HFF-Myc (cell line): ENCODE measurements around the gene ZNF516.

Experiments used
- DNase-seq: peaks from one replicate; pipeline ENCODE4 v3.0.0-alpha.2; 2011; ENCODE audit warnings: low read depth; ENCODE audit errors: extremely low read depth
- H3K4me3 ChIP-seq: replicated peaks from 2 replicates; pipeline ENCODE4 v1.5.1; 2011; ENCODE audit warnings: low read depth, mild to moderate bottlenecking, control low read depth, low read length
- CTCF ChIP-seq: IDR thresholded peaks from 2 replicates; pipeline ENCODE4 v1.5.1; 2012; ENCODE audit warnings: mild to moderate bottlenecking, low read depth, low read length, control low read depth; ENCODE audit errors: missing control alignments

ZNF516 gene

GRCh38 chr18:76388891-76389423 is 106.1 kb downstream of the ZNF516 start:
- no peak overlapping the region for H3K4me3 ChIP-seq
- no peak for DNase-seq
- TF ChIP-seq CTCF, result no peak

DNA sequence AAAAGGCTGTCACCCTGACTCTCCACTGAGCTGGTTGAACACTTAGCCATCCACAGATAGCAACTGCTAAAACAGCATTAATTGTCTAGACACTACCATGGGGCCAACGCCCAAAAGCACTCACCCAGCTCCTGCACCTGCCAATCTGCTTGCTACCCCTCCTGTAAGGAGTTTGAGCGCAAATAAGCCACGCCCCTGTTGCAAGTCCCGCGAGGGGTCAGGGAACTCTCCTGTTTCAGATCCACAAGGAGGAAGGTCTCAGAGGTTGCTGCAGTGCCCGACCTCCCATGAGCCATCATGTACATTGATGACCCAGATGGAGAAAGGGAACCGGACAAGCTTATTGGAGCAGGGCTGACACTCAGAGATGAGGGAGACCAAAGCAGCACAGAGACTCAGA is 106.8 kb downstream of the ZNF516 start:
- H3K4me3 ChIP-seq, result no peak overlapping the region
- DNase-seq, result no peak
- TF ChIP-seq CTCF, result no peak

DNA sequence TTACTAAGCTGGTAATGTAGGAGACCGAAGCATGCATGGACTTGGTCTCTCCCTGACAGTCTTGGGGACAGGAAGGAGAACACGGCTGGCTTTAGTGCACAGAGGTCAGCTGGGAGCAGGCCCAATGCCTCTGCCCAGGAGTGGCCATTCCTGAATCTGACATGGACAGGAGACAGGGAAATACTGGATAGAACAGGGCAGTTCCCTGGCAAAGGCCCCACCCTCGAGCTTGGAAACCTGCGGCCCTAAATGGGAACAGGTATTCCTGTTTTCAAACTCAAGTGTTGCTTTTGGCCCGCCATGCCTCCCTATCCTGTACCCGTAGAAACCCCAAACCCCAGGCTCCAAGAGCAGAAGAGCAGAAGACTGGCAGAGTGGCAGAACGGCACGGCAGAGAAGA is 107.4 kb downstream of the ZNF516 start:
- TF ChIP-seq CTCF, result no peak
- no peak overlapping the region for H3K4me3 ChIP-seq
- no peak for DNase-seq

DNA sequence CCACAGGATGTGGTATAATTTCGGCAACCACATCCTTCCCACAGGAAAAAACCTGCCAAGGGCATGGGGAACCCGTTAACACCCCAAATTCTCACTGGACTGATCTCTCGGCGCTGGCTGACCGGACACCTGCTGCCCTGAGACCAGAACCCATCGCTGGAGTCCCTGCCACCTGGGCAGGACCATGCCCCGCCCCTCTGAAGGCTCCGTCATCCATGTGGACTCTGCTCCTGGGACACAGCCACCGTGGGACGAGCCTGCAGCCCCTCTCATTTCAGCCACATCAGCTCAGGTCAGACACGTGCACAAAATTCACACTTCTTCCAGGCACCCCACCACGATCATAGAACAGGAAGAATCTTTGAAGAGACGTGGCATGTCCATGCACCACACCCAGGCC is 108.2 kb downstream of the ZNF516 start:
- DNase-seq, result no peak
- TF ChIP-seq CTCF, result no peak
- no peak overlapping the region for H3K4me3 ChIP-seq

DNA sequence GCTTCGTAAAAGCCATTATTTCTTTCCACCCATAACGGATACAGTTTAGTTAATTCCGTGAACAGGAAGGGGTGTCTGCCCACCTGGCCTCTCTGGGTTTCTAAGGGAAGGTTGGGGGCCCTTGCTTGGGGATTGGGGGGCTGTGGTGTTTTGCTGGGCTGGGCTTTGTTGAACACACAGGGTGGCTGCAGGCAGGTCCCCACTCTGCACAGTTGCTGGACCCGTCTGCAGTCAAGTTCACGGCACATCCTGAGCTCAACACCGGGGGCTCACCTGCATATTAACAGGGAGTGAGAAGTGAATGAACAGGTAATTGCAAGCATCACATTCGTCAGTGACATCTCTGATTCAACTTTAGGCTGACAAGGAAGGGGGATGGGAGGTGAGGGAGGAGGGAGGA is 109.0 kb downstream of the ZNF516 start:
- TF ChIP-seq CTCF, result no peak
- DNase-seq, result no peak
- H3K4me3 ChIP-seq, result no peak overlapping the region

GRCh38 chr18:76385681-76385975 is 109.4 kb downstream of the ZNF516 start:
- TF ChIP-seq CTCF, result no peak
- no peak for DNase-seq
- H3K4me3 ChIP-seq, result no peak overlapping the region
